SK-N-SH (cell line): ENCODE measurements around the gene PRKG1. TPM values are rescaled to one million over a fixed set of nuclear protein-coding genes. Genes with fewer than 3 reads are reported as not detected.

ENCODE experiments used
- CTCF ChIA-PET: fragments of 300-600, 350-600 bp; formaldehyde crosslinking; extraction: SDS; loops from one replicate; lab custom pipeline; 2021; lab: Yijun Ruan, JAX
- POLR2A ChIA-PET: fragments of 350-600 bp; sonication (Branson Sonifier 250); formaldehyde crosslinking; extraction: SDS; loops from one replicate; lab custom pipeline; 2020; ENCODE audit warnings: antibody characterized with exemption, inconsistent platforms; lab: Yijun Ruan, JAX
- DNase-seq: peaks from one replicate; pipeline ENCODE4 v3.0.0; 2012
- H2AFZ ChIP-seq: fragments of 200-600 bp; sonication (generic); 2 replicates; pipeline ENCODE4 v1.8.1; 2016; ENCODE audit warnings: antibody characterized with exemption, mild to moderate bottlenecking, low read depth
- H3F3A ChIP-seq: fragments of 200-600 bp; sonication (generic); replicated peaks from 2 replicates; pipeline ENCODE3; 2016; ENCODE audit warnings: antibody characterized with exemption, mild to moderate bottlenecking; ENCODE audit not compliant: insufficient read depth
- H3K27ac ChIP-seq, 2 experiments: fragments of 200-500 bp in 1 of 2; fragments of 200-600 bp in 1 of 2; sonication (Bioruptor generic) in 1 of 2; sonication (generic), shearing (Covaris generic) in 1 of 2; 2 replicates each; pipeline versions ENCODE4 v1.5.1 to v1.6.1; 2014 to 2016; ENCODE audit warnings: low read depth in 2 of 2, inconsistent platforms in 1 of 2, low read length in 1 of 2, mild to moderate bottlenecking in 1 of 2, mixed read lengths in 1 of 2
- H3K27me3 ChIP-seq: fragments of 200-600 bp; sonication (generic), shearing (Covaris generic); 2 replicates; pipeline ENCODE4 v1.6.1; 2016; ENCODE audit warnings: mixed run types; ENCODE audit not compliant: insufficient read depth
- H3K36me3 ChIP-seq, 2 experiments: fragments of 200-500 bp in 1 of 2; fragments of 200-600 bp in 1 of 2; sonication (Bioruptor generic) in 1 of 2; sonication (generic) in 1 of 2; replicated peaks in 1 of 2; 2 replicates each; pipeline versions ENCODE3 to v1.5.1; 2014 to 2016; ENCODE audit warnings: low read length in 1 of 2, mild to moderate bottlenecking in 1 of 2; ENCODE audit not compliant: insufficient read depth in 2 of 2, control insufficient read depth in 1 of 2
- H3K4me1 ChIP-seq, 2 experiments: fragments of 200-500 bp in 1 of 2; fragments of 200-600 bp in 1 of 2; sonication (Bioruptor generic) in 1 of 2; sonication (generic), shearing (Covaris generic) in 1 of 2; 2 replicates each; pipeline versions ENCODE4 v1.5.1 to v1.6.1; 2014 to 2016; ENCODE audit warnings: low read depth in 1 of 2, low read length in 1 of 2, mixed run types in 1 of 2; ENCODE audit not compliant: insufficient read depth in 2 of 2, control insufficient read depth in 1 of 2
- H3K4me2 ChIP-seq: fragments of 200-600 bp; sonication (generic), shearing (Covaris generic); 2 replicates; pipeline ENCODE4 v1.6.1; 2017; ENCODE audit warnings: mixed run types
- H3K4me3 ChIP-seq, 2 experiments: fragments of 200-500 bp in 1 of 2; fragments of 200-600 bp in 1 of 2; sonication (Bioruptor generic) in 1 of 2; sonication (generic), shearing (Covaris generic) in 1 of 2; 2 replicates each; pipeline versions ENCODE4 v1.5.1 to v1.8.1; 2014 to 2016; ENCODE audit warnings: low read depth in 2 of 2, inconsistent platforms in 1 of 2, low read length in 1 of 2, mild to moderate bottlenecking in 1 of 2, mixed read lengths in 1 of 2, moderate library complexity in 1 of 2
- H3K79me2 ChIP-seq: fragments of 200-600 bp; sonication (generic); 2 replicates; pipeline ENCODE4 v1.8.1; 2017; ENCODE audit warnings: mild to moderate bottlenecking; ENCODE audit not compliant: insufficient read depth
- H3K9ac ChIP-seq: fragments of 200-600 bp; sonication (generic); 2 replicates; pipeline ENCODE4 v1.6.1; 2017; ENCODE audit warnings: mixed run types
- H3K9me2 ChIP-seq: fragments of 200-600 bp; sonication (generic); 2 replicates; pipeline ENCODE4 v1.6.1; 2017; ENCODE audit warnings: mixed run types
- H3K9me3 ChIP-seq: fragments of 200-600 bp; sonication (generic); 2 replicates; pipeline ENCODE4 v1.6.1; 2017; ENCODE audit warnings: mixed run types, mild to moderate bottlenecking, moderate library complexity
- H4K20me1 ChIP-seq: fragments of 200-600 bp; sonication (generic); 2 replicates; pipeline ENCODE4 v1.6.1; 2017; ENCODE audit warnings: mild to moderate bottlenecking, mixed run types; ENCODE audit not compliant: insufficient read depth
- CTCF ChIP-seq: fragments of 200-600 bp; sonication (generic); IDR thresholded peaks from 2 replicates; pipeline ENCODE4 v1.6.1; 2017; ENCODE audit warnings: antibody characterized with exemption, mild to moderate bottlenecking, moderate library complexity
- EP300 ChIP-seq, 2 experiments: IDR thresholded peaks; 2 replicates each; pipeline versions ENCODE4 v1.4.0 to v1.6.1; 2012; ENCODE audit warnings: borderline replicate concordance in 1 of 2, low read depth in 1 of 2, low read length in 1 of 2
- FOSL2 ChIP-seq: IDR thresholded peaks from 2 replicates; pipeline ENCODE4 v1.4.0; 2012; ENCODE audit warnings: low read depth, mild to moderate bottlenecking, moderate library complexity, borderline replicate concordance
- FOXJ3 ChIP-seq: sonication (generic); formaldehyde crosslinking; IDR thresholded peaks from 2 replicates; pipeline ENCODE4 v1.5.1; 2020; ENCODE audit warnings: mild to moderate bottlenecking, missing genetic modification reagents
- FOXM1 ChIP-seq: IDR thresholded peaks from 2 replicates; pipeline ENCODE4 v1.4.0; 2012; ENCODE audit warnings: low read depth, mild to moderate bottlenecking
- GABPA ChIP-seq: IDR thresholded peaks from 2 replicates; pipeline ENCODE4 v1.4.0; 2012; ENCODE audit warnings: low read depth, mild to moderate bottlenecking
- JUND ChIP-seq: IDR thresholded peaks from 2 replicates; pipeline ENCODE4 v1.4.0; 2012
- MEF2A ChIP-seq: IDR thresholded peaks from 2 replicates; pipeline ENCODE4 v1.4.0; 2012; ENCODE audit warnings: low read depth, borderline replicate concordance
- PBX3 ChIP-seq: IDR thresholded peaks from 2 replicates; pipeline ENCODE4; 2012
- RCOR1 ChIP-seq: fragments of 150-350 bp; IDR thresholded peaks from 2 replicates; pipeline ENCODE4 v1.6.1; 2017; ENCODE audit warnings: antibody characterized with exemption, low read length
- RXRA ChIP-seq: IDR thresholded peaks from 2 replicates; pipeline ENCODE4 v1.4.0; 2012; ENCODE audit warnings: low read depth, mild to moderate bottlenecking, borderline replicate concordance
- TAF1 ChIP-seq: IDR thresholded peaks from 2 replicates; pipeline ENCODE4 v1.6.1; 2012; ENCODE audit warnings: low read depth, mild to moderate bottlenecking, low read length, moderate library complexity, borderline replicate concordance
- TCF12 ChIP-seq: IDR thresholded peaks from 2 replicates; pipeline ENCODE4 v1.4.0; 2012
- TEAD4 ChIP-seq: IDR thresholded peaks from 2 replicates; pipeline ENCODE4 v1.4.0; 2012; ENCODE audit warnings: mild to moderate bottlenecking, borderline replicate concordance; ENCODE audit not compliant: insufficient read depth
- USF2 ChIP-seq: fragments of 150-350 bp; IDR thresholded peaks from 2 replicates; pipeline ENCODE4 v1.6.1; 2017; ENCODE audit warnings: antibody characterized with exemption, low read length, low read depth, borderline replicate concordance
- WGBS: methylation state at CpG from one replicate; pipeline ENCODE4 v1.1.6; 2017; ENCODE audit warnings: low lambda C conversion rate; 5-methylcytosine and 5-hydroxymethylcytosine counted together
- polyA plus RNA-seq, 3 experiments: library from polyadenylated mRNA; depleted of rRNA; stranded (reverse); fragments of >200 nt; gene quantifications; 2 replicates each; pipeline ENCODE4 v1.2.3, GENCODE V29; 2012

The PRKG1 gene
- polyA plus RNA-seq, 1 of the 3 experiments (the other 2 are of a cell fraction), result 4.1 TPM

- DNase-seq, result no peak
- H3K9me3 ChIP-seq, result no peaks in the 10 kb centered on the region
- peaks cover 2 to 12% of the 10 kb centered on the region in 2 experiments; a peak in 3 of 4 replicates for H3K4me1 ChIP-seq
- no peak overlapping the region; a peak in 1 of 4 replicates for H3K27ac ChIP-seq
- H3K27me3 ChIP-seq, result no peaks in the 10 kb centered on the region
- H3K4me2 ChIP-seq, result no peak overlapping the region
- no peak overlapping the region for H3K9ac ChIP-seq
- POLR2A ChIA-PET, result no interaction called here
- H2AFZ ChIP-seq, result no peak overlapping the region
- H3K9me2 ChIP-seq, result no peaks in the 10 kb centered on the region
- H3K36me3 ChIP-seq, result no peaks in the 10 kb centered on the region
- 67% methylated on average over 3 of the region's 3 CpGs for WGBS
- peaks cover 7% of the 10 kb centered on the region for H3F3A ChIP-seq
- no peaks in the 10 kb centered on the region for H3K79me2 ChIP-seq
- H4K20me1 ChIP-seq, result no peaks in the 10 kb centered on the region
- H3K4me3 ChIP-seq, result no peak overlapping the region
- TF ChIP-seq RCOR1, result no peak
- TF ChIP-seq RXRA, result no peak
- TF ChIP-seq EP300 (IDR thresholded peaks at IDR 0.05; ENCODE audit: borderline replicate concordance in 1 of 2, low read depth in 1 of 2, low read length in 1 of 2), result no peak
- no peak for TF ChIP-seq TAF1
- no peak for TF ChIP-seq TEAD4
- TF ChIP-seq FOXJ3, result no peak
- no peak for TF ChIP-seq FOXM1
- TF ChIP-seq JUND, result 0 out of 2 replicates have a peak, but pooled peaks have one; percentile 21
- no peak for TF ChIP-seq MEF2A
- no peak for TF ChIP-seq GABPA
- TF ChIP-seq PBX3, result no peak; the same call in 1 of the 2 replicates
- peak; percentile 47; the same call in 1 of the 2 replicates for TF ChIP-seq FOSL2
- TF ChIP-seq USF2, result no peak
- CTCF ChIA-PET, result no interaction called here
These were observed 574.8 kb downstream of the PRKG1 start for GRCh38 chr10:51649064-51649463.

GRCh38 chr10:51651063-51651462 is 576.8 kb downstream of the PRKG1 start:
- Histone ChIP-seq H3K27me3 (no peaks in the 10 kb centered on the region), H3K4me3 (no peak overlapping the region), H3K36me3 (no peaks in the 10 kb centered on the region), H3F3A (peaks cover 7% of the 10 kb centered on the region), H3K9me3 (no peaks in the 10 kb centered on the region; the same call in 1 of the 2 replicates), H3K9me2 (no peaks in the 10 kb centered on the region), H3K27ac (no peak overlapping the region), H3K4me1 (peaks cover 5 to 12% of the 10 kb centered on the region in 2 experiments; a peak in 3 of 4 replicates), H3K4me2 (no peak overlapping the region), H3K79me2 (no peaks in the 10 kb centered on the region), H4K20me1 (no peaks in the 10 kb centered on the region), H3K9ac (no peak overlapping the region), H2AFZ (no peak overlapping the region)
- POLR2A ChIA-PET, result no interaction called here
- peak; percentile 50; the same call in 1 of the 2 replicates for TF ChIP-seq FOSL2
- peak; percentile 50; the same call in 1 of the 2 replicates for TF ChIP-seq TCF12
- TF ChIP-seq PBX3, result peak; percentile 79
- peak; percentile 46 for TF ChIP-seq JUND
- TF ChIP-seq CTCF, result no peak
- no peak for DNase-seq
- CTCF ChIA-PET, result no interaction called here
- 93% methylated on average over 1 of the region's 1 CpG for WGBS
